Activated T-cell treated with anti-CD3 and anti-CD28 coated beads for 48 hours (primary cell): Measurements from ENCODE around the gene GGCT.

Source experiments
- DNase-seq: peaks from one replicate; pipeline ENCODE4 v3.0.0-alpha.2; 2020; ENCODE audit warnings: low read depth

The GGCT gene

DNA sequence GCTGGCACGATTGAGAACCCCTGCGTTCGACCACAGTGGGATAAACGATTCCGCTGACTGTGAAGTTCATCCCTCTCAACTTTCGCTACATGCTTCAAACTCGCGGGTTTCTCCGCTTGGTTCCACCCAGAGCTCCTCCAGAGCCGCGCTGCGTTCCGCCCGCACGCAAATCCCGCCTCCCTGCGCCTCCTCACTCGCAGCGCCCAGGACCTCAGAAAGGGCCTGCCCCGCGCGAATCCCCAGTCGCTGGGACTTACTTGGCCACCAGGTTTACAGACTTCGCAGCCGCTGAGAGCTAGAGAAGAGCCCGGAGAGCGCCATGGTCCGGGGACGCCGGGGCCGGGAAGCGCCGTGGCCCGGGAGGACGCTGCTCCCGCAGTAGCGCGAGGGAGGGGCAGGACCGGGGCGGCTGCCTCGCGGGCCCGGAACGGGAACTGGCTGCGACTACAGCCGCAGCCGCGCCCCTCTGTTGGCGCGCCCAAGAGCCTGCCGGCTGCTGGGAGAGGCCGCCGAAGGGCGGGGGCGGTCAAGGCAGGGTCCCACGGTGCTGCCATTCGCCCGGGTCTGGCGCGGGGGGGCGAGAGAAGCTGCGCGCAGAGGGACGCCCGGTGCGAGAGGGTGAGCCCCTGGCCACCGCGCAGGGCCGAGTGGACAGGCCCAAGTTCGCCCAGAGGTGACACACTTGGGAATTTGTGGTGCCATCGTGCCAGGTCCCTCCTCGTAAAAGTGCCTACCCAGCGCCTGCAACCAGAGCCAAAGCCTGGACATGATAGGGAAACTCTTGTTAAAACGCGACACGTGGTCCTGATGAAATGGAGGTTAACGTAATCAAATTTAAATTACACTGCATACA, 26.1 kb downstream of the GGCT start, which contains the start of gene NOD1:
TSS of gene NOD1 (minus strand) at position 436 of the 853 bp plus-strand sequence. CDS start 21,863 bp downstream, outside the sequence.
- peak; percentile 73 for DNase-seq

DNA sequence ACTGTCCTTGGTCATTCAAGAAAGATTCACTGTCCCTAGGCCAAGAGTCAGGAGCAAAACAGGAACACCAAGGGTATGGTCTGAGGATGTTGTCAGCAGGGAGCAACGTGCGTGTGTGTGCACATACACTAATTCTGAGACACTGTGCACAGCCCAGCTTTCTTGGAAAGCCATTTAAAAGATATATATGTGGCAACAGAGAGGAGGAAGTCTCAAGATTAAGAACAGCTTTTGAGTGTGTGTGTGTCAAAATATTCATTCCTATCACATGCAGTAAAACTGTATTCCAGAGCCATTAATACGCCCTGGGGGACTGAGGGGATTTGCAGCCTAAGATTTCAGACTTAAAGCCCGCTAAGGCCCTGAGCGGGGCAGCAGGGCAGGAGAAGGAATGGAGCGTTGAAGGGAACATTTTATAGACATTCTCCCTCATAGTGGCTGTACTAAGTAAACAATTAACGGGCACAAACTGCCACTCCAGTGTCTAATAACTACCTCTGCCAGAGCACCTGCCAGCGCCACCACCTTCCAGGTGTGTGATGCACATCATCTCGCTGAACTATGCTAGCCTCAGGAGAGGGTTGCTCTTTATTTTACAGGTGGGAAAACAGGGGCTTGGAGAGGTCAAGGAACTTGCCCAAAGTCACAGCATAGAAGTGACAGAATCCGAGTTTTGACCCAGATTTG, 28.0 kb downstream of the GGCT start:
- DNase-seq, result no peak

DNA sequence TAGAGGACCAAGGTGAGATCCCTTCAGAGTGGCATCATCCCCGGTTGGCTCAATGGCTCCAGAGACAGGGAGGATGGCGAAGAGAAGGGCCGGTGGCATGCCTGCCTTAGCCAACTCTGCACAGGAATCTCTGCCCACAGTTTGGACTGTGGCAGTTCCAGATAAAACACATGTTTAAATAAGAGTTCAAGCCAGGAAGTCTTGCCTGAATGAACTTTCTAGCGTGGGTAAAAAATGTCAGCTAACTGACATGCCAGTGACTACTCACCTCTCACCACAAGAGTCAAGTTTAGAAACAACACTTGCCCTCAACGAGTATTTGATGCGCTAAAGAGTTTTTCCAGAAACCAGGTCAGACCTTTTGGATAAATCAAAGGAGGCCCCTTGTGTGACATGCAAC, 29.0 kb downstream of the GGCT start:
- no peak for DNase-seq

DNA sequence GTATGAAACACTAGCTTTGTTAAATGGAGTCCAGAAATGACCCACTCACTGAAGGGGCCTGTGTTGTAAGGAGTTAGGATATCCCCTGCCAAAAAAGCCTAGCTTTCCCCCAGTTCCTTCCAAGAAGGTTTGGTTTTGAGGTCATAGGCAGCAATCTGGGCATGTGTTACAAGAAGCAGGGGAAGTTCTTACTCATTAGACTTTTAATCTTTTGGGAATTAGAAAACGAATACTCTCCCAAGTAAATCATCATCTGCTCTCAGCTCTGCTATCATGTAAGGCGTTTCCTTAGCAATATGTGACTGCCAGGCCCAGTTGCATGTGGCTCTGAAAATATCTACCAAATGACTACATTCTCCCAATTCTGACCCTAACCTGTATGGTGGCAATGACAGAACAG, 29.7 kb downstream of the GGCT start:
- no peak for DNase-seq

DNA sequence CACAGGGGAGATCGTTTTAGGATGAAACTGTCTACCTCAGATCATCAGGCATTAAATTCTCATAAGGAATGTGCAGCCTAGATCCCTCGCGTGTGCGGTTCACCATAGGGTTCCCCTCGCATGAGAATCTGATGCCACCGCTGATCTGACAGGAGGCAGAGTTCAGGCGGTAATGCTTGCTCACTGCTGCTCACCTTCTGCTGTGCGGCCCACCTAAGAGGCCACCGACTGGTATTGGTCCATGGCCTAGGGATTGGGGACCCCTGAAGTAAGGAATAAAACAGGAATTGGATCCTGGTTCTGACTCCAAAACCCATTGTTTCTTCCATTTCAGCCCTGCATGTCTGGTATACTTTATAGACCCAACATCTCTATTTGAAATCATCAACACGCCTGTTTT, 30.1 kb downstream of the GGCT start:
- DNase-seq, result no peak

DNA sequence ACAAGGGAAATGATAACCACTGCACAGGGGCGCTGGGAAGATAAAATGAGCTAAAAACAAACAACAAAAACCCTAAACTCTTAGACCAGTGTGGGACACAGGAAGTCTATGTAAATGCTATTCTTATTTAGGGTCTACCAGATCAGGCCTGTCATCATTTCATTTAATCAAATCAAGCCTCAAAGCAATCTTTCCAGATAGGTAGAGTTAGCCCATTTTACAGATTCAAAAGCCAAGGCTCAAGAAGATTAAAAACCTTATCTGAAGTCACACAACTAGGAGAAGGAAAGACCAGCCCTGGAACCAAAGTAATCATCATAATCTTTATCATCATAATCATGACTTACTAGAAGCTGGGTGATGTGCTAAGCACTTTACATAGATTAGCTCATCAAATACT, 30.7 kb downstream of the GGCT start:
- no peak for DNase-seq

DNA sequence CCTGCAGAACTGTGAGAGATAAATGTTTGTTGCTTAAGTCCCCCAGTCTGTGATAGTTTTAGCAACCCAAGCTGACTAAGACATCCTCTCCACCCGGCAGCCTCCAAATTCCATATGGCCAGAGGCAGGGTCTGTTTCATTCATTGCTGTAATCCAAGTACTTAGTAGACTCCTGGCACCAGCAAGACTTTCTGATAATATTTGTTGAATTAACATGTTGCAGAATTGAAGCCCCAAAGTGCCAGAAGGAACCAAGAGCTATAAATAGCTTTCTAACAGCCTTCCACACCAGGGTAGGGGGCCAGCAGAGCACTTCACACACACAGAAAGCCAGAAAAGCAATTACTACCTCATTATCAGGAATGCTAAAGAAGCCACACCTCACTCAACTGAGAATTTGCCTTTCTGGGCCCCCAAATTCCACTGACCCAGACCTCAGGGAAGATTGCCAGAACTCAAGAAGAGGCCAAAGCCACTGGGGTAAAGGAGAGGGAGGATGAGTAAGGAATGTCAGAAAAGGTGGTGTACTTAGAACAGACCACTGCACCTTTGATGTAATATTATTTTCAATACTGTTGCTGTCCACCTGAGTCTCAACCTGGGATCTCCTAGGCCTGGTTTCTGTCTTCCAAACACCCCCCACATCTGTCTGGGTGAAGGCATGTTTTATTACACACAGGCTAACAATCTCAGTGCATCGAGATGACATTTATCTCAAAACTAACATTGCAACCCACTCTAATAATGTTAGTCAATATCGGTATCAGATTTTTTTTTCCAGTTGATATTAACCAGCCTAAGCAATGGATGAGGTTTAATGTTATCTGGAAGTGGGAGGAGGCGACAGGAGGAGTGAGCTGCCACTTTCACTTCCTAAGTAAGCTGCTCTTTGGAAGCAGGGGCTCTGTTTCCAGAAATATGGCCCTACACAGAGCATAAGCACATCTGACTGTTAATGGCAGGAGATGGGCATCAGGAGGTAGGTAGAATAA, 31.5 kb downstream of the GGCT start:
- no peak for DNase-seq

DNA sequence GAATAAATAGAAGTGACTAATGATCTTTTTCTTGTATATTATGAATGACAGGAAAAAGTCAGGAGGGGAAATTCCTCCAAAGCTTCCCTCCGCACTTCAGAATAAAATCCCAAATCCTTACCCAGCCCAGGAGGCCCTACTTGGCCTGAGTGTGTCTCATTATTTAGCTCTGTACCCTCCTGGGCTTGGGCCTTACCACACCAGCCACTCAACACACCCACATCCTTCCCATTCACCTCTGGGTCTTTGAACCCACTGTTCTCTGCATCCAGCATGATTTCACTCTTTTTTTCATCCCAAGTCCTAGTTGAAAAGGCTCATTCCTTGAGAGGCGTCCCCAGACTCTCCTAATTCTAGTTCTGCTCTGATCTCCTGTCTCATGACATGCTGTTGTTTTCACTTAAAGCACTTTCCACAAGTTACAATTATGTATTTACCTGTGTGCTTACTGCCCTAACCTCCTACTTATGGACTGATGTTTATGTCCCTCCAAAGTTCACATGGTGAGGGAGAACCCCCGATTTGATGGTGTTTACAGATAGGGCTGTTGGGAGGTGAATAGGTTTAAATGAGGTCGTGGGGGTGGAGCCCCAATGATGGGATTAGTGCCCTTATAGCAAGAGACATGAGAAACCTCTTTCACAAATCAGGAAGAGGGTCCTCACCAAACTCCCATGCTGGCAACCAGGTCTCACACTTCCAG, 32.4 kb downstream of the GGCT start:
- DNase-seq, result no peak

DNA sequence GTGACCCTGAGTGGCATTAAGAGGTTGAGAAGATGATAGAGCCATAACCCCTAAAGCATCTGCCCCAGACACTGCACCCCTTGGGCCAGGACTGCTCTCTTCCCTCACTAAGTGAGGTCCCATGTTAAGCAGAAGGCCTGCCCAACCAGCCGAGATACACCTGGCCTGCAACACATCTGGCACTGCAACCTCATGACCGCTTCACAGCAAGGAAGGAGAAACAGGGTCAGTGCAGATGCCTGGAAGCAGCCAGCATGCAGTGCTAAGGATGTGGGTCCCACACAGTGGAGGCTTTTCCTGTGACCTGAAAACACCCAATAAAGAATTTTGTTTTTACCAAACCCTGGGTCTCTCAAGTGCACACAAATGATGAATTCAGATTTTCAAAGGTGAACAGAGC, 33.4 kb downstream of the GGCT start:
- no peak for DNase-seq

DNA sequence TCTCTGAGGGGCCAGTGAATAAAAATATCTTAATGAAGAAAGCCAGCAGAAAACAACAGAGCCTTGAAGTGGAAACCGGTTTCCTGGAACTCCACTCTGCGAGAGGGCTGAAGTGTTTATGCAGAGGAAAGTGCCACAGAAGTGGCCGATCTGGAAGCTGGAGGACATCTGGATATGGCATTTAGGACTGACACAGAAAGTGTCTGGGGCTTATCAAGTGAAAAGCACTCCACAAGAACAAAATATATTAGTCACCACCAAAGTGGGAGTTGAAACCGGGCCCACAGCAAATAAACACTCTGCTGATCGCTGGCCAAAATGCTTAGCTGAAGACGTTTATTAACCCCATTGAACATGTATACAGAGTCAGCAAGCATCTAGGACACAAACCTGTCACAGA, 33.9 kb downstream of the GGCT start:
- no peak for DNase-seq

DNA sequence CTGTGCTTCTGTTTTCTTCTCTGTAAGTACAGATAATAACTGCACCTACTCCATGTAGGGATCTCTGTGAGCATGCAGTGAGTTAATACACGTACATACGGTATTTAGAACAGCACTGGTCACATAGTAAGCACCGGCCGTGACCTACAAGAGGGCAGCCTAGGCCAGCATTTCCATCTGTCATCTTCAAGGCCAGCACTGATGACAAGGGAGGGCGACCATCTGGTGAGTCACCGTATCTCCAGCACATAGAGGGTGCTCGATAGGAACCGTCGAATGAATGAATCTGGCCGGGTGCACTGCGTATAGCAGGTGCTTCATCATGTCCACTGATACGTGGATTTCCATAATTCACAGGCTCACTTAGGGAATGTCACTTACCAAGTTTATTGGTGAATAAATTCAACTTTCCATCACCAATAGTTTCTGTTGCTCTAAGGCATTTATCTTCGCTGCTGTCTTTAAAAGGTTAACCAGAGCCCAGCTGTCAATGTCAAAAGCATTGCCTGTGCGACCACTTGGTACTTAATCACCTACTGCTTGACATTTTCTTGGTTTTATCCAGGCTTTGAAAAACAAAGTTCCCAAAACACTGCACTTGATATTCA, 34.4 kb downstream of the GGCT start:
- DNase-seq, result no peak

DNA sequence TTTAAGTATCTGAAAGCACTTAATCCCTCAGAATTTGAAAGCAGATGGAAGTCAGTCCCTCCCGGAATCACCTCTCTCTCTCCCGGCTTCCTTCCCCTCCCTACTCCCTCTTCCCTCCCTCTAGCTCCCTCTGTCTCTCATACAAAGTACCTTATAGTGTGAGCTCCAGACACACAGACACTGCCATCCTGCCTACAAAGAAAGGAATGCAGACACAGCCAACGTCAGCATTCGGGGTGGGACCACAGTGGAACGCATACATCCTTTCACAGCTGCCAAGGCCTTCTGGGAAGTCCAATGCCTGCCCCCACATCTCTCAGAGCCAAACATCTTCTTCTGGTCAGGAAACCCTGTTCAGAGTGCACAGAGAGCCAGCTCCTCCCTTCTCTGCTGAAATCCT, 35.3 kb downstream of the GGCT start:
- DNase-seq, result no peak

DNA sequence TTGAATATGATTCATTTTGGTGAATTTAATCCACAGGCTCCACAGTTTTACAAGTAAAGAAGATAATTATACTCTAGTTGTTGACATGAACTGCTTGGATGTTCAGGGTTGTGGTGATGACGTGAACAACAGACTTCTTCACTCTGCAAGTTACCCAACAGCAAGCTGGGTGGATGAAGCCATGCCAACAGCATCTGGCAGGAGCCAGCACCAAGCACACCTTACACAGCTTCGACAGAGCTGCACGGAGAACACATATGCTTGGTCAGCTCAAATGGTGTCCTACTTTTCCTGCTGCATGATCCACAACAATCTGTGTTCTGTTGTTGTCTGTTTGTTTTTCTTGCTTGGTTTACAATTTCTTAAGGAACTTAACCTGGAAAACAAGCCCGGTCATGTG, 35.8 kb downstream of the GGCT start:
- DNase-seq, result no peak

DNA sequence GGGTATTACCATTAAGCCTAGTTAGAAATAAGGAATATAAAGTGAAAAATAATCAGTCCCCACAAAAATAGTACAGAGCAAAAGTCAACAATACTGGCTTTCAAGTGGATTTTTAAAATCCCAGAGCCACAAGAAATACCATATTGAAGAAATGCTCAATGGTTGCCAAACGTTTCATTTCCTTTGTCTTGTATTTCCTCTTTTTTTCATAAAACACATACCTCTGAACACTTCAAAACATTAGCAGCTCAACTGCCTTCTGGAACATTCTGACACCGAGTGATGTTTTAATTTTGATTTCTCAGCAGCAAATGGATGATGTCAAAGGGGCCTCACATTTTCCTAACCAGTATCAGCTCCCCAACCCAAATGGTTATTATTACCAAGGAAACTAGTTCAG, 36.6 kb downstream of the GGCT start:
- DNase-seq, result no peak

DNA sequence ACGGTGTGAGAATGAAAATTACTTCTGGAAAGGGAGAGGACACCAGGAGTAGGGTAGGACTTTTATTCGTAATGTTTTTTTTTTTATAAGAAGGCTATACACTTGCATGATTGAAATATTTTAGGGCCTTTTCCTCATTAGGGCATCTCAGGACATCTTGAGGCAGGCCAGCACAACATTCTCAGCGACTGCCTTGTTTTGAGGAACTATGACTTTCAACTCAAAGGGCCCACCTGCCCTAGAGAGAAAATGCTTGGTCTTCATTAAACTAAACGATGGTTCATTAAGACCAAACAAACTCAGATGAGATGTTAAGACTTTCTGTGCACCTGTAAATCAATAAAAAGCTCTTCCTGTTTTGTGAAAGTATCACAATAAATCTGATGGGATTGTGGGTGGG, 37.4 kb downstream of the GGCT start:
- no peak for DNase-seq

DNA sequence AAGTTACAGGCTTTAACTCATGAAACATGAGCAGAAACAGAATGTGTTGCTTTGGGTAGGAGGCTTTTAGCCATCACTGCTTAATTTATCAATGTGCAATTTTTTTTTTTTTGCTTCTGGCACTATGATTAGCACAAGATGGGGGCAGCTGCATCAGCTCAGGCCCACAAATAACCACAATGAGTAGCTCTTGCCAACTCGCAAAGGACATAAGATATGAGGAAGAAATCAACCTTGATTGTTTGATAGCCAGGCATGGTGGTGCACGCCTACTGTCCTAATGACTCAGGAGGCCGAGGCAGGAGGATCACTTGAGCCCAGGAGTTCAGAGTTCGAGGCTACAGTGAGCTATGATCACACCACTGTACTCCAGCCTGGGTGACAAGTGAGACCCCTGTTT, 38.4 kb downstream of the GGCT start:
- no peak for DNase-seq

DNA sequence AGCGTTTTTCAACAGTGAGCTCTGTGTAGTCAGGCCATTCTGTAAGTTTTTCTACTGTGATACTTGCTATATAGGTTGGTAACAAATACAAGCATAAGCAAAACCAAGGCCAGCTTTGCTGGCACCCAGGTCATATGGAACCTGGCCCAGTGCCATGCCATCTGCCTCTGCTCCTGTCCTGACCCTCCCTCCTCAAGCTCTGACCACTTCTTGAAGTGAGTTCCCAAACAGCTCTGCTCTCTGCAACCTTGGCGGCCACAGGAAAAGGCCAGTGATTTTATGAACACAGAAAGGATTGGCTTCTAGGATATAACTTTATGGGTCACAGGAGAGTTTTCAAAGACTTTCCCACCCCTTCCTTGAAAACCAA, 38.8 kb downstream of the GGCT start:
- DNase-seq, result no peak

DNA sequence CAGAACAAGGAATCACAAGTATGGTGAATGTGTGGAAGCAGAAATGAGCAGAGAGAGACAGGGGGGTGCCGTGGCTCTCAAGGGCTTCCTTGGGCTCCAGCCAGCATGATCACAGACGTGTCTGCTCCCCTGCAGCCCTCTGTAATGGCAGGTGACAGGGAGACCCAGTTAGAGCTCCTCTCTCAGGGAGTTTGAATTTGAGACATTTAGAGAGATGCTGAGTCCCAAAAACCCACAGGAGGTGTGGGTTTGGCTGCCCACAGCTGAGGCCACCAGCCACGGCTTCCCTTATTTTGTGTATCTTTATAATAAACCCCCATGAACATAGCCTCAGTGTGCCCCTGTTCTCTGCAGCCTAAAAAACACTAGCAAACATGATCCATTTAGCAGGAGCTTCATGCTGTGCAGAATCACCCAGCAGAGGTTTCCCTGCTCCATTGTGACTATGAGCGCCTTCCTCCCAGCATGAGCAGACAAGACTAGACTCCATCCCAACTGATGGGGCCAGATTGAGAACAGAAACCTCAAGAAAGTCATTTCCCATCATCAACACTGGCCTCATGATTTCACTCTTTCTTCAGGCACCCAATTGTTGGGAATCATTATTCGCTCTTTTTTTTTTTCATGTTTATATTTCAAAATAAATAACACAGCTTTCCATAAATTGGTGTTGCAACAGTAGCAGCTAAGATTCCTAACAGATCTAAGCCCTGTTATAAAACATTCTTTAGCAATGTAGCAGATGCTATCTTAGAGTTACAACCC, 39.4 kb downstream of the GGCT start:
- DNase-seq, result no peak

DNA sequence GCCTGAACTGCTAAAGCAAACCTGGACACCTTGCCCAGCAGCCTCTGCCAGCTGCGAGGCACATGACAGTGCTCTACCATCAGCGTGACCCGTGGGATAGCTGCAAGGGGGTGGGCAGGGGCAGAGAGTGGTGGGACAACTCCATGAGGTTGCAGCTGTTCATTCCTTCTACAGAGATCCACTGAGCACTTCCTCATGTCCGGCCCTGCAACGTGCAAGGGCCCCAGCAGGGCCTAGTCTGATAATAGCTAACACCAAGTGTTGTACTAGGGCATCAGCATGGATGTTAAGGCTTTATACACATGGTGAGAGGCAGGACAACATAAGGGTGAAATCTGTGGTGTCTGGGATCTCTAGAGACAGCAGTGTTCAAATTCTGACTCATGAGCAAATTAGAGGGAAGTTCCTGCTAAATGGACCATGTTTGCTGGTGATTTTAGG, 40.4 kb downstream of the GGCT start:
- DNase-seq, result no peak

DNA sequence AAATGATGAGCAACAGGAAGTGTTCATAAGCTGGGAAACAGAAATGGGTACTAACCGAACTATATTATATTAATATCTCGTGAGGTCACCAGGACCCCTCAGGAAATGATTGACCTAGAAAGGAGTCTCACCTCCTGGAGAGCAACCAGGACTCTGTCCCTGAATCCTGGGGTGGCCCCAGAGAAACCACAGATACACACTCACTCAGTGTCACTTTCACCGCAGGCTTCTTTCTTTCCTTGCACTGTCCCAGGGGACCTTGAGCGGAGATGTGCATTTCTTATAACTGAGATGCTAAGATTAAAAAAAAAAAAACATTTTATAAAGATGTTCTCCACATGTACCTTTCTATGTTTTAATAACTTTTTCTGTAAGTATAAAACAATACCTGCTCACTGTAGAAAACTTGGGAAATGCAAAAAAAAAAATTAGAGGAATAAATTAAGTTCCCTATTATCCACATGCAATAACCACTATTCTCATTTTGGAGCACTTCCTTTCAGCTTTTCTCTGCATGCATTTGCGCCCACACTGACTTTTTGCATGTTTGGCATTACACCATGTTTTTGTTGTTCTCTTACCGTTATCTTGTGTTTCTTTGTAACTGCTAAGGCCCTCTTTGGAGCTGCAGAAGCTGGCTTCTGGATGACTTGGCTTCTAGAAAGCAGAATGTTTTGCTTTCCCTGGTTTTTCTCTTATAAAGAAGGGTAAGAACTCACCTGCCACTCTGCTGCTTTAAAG, 41.1 kb downstream of the GGCT start:
- DNase-seq, result no peak
